HG03064 (cell line): ENCODE data around the gene TLX1.

Experiments used
- ATAC-seq: cut with Tn5 transposase; IDR thresholded peaks from one replicate; pipeline ENCODE4 v1.9.1; 2021; ENCODE audit warnings: low read depth; ENCODE audit not compliant: unreplicated experiment

Gene TLX1

DNA sequence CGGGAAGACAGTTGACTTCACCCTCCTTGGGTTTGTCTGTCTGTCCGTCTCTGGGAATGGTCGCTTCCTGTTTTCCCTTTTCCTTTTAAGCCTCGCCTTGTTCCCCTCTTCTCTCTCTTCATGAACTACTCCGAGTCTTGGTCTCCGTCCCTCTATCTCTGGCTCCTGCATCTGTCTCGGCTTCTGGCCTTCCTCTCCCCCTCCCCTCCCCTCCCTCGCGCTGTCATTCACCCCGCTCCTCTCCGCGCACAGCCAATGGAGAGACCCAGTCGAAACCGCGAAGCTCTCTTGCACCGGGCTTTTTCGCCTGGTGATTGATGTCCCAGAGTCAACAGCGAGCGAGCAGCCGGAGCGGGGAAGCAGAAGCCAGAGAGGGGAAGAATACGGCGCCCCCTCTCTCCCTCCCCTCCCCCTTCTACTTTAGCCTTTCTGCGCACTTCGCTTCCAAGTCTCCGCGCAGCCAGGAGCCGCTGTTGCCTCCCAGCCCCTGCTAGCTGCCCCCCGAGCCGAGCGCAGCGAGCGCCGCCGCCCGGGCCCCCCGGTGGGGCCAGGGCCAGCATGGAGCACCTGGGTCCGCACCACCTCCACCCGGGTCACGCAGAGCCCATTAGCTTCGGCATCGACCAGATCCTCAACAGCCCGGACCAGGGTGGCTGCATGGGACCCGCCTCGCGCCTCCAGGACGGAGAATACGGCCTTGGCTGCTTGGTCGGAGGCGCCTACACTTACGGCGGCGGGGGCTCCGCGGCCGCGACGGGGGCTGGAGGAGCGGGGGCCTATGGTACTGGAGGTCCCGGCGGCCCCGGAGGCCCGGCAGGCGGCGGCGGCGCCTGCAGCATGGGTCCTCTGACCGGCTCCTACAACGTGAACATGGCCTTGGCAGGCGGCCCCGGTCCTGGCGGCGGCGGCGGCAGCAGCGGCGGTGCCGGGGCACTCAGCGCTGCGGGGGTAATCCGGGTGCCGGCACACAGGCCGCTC is at the start of gene TLX1:
TSS of gene TLX1 (plus strand) at position 317 of the 978 bp plus-strand sequence. CDS start at position 559, 242 bp downstream.
- ATAC-seq: no peak

DNA sequence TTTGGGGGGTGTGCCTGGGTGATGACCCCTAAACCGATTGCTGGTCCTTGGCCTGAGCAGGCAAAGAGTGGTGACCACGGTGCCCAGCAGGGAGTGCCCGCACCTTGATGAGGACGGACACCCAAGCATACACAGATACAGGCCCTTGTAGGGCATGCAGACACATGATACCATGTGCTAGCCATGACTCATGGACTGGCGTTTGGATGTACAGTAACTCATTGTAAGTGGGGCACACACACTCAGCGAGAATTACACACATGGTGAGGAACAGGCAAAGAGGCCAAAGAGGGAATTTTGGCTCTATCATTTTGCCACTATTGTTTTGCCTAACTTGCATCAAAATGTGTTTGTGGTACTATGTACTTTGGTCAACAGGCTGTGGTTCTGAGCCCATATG is 45.3 kb upstream of the TLX1 start:
- no peak for ATAC-seq

DNA sequence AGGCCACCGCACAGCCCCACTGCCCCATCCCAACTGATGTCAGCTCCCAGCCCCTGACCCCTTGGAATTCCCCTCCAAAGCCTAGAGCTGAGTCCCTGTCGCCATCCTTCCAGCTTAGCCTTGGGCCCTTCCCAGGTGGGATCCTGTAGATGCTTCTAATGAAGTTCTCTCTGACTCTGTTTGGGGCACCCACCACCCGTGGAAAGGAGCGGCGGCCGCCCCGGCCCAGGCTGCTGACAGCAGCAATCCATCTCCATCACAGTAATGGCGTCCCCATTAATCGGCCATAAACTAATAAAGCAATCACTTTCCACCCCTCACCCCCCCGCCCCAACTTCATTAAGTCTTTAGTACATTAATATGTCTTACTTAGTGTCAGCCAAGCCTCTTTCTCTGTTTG is 43.7 kb upstream of the TLX1 start:
- no peak for ATAC-seq

DNA sequence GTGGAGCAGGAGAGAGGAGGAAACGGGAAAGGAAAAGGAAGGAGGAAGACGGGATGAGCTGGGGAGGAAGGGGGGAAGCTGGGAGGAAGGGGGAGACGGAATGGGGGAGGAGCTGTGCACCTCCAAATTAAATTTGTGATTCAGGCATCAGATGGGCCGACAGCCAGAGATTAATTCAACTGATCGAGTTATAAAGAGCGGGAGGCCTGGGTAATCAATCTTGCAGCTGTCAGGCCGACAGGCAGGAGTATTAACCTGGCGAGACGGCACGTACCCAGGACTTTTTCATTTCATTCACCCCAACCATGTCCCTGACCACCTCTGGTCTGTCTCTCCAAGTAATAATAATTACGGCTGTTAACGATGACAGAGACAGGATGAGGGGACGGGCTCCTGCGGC is 43.1 kb upstream of the TLX1 start:
- ATAC-seq: no peak

DNA sequence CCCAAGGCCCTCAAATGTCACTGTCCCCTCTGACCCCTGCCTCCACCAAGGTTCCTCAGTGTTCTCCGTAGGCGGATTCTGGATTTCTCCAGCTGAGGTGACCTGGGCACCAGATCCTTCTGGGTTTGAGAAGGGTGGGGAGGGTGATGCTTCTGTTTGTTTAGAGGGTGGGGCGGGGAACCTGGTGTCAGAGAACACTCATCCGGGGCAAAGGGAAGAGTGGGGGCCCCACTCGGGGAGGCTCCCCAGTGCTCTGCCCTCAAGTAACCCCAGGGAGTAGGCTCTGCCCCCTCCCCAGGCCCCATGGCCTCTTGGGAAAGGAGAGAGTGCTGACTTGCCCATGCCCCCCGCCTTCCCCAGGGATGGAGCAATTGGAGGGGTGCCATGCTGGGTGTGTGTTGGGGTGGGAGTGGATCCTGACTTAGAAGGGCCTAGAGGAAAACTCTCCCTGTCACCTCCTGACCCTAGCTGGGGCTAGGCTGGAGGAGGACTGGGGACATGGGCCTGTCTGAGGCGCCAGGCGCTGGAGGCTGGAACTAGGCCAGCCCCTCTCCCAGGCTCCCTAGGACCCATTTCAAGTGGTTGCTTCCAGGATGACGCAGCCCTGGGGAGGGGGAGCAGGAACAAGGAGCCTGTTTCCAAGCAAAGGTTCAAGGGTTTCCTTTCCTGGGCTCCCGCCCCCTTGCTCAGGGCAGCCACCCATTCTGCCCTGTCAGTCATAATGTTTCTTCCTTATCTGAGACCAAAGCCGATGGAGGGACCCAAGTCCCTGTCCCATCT is 41.4 kb upstream of the TLX1 start:
- ATAC-seq: no peak

DNA sequence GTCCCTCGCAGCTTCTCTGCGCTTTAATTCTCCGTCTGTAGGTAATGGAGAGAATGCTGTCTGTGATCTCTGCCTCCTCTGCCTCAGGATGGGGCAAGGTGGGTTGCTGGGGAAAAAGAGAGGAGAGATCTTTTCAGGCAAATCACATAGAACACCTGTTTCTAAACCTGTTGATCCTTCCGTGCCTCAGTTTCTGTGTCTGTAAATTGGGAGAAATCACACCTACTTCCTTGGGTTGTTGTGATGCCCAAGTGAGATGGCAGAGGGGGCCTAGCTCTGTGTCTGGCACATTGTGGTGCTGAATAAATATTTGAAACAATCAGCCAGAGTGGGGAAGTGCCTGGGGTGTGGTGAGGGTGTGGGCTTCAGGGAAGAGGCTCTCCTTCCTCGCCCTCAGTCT is 40.5 kb upstream of the TLX1 start:
- ATAC-seq: no peak

DNA sequence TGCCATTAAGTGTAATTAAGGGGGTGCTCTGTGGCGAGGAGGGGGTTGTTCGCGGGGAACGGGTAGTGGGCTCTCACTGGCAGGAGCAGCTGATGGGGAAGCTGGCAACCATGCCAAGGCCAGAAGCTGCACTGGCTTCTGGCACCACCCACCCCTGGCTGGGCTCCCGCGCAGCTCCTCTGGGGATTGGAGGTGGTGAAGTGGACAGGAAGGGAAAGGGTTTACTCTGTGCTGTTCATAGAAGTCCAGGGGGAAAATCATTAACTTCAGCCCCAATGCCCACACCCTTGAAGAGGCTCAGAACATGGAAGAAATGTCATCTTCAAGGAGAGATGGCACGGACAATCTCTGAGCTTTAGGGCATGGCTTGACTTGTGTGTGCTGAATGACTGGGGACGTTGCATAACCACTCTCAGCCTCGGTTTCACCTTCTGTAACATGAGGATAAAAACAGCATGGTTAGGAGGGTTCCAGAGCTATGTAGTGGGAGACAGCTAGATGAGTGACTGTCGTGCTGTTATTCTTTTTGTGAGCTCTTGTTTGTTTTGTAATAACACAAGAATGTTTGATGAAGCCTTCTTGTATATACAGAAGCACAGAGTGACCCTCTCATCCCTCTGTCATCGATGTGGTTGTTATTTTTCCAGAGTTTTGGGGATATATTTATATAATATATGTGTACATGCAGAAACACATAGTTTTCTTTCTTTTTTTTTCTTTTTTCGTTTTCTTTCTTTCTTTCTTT is 39.4 kb upstream of the TLX1 start:
- no peak for ATAC-seq

DNA sequence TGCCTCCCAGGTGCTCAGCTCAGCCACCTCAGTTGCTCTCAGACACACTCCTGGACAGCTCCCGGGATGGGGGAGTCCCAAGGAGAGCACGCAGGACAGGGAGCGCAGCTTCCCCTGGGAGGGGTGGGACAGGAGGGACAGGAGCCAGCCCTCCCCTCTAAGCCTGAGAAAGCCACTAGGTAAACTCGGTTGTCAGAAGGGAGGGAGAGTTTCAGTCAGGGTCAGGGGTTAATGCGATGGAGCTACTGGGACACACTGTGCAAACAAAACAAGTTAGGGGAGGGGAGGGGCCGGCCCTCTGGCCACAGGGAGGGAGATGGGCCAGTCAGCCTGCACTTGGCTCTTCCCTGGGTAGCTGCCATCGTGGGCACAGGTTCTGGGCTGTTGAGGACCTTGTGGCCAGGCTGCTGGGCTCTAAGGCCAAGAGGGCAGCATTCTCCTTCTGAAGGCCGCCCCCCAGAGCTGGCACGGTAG is 38.2 kb upstream of the TLX1 start:
- no peak for ATAC-seq

DNA sequence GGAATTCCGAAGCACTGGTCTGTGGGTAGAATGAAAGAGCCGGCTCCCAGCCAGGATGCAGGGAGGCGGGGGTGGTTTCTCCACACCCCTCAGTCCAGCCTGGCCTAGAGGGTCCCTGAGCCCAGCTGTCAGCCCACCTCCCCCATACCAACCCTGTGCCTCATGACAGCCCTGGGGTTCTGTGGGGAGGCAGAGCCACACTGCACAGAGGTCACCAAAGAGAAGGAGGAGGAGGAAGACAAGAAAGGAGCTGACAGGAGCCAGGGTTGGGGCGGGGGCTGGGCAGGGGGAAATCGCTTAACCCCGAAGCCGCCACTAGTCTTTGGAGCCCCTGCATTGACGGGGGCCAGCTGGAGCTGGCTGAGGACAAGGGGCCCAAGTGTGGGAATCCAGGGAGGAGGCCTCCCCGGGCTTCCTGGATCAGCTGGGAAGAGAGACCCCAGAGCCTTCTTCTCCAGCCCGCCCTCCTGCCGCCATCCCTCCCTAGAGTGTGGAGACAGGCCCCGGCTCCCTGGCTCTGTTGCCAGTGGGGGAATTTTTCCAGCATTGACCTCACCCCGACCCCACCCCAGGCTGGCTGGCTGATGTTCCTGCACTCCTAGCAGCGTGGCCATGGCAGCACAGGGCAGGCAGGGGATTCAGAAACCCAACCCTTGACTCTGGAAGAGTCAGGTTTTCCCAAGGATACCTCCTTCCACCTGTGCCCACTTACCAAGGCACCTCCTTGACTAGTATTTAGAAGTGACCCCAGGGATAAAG is 36.8 kb upstream of the TLX1 start:
- no peak for ATAC-seq

DNA sequence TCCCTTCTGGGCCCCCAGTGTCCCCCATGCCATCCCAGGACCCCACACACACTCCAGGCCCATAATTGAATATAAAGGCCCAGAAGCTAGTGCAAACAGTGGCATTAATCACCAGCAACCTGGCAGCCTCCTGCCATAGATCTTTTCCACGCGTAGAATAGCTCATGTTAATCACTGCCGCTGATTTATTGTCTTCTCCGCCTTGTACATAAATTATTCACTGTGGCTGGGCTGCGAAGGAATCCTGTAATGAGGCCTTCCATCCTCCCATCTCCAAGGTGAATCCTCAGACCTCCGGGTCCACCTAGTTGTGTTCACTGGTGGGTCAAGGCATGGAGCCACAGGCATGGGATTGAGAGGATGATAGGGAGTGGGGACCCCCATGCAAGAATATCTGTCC is 36.1 kb upstream of the TLX1 start:
- ATAC-seq: no peak

DNA sequence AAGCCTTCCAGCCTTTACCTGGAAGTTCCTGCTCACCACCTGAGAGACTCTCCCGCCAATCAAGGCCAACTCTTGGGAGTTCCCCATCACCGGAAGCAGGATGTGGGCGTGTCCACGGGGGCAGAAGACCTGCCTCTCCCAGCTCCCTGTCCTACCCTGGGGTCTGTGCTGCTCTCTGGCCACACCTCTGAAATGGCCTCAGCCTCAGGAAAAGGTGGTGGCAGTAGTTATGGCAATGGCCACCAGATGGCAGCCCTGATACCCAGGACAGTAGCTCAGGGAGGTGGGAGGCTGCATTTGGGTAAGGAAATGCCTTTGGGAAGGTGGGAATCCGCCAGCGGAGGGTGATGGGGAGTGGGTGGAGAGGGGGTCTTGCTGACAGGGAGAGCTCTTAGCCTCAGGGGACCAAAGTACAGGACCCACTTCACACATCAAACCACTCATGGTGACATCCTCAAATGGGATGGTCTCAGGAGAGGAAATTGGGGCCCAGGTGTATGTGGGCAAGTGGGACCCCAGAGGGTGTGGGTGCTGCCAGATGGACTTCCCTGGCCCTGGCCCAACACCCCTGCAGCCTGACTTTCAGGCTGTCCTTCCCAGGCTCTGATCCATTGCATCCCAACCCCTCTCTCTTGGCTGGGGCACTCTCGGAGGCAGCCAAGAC is 35.4 kb upstream of the TLX1 start:
- ATAC-seq: no peak

DNA sequence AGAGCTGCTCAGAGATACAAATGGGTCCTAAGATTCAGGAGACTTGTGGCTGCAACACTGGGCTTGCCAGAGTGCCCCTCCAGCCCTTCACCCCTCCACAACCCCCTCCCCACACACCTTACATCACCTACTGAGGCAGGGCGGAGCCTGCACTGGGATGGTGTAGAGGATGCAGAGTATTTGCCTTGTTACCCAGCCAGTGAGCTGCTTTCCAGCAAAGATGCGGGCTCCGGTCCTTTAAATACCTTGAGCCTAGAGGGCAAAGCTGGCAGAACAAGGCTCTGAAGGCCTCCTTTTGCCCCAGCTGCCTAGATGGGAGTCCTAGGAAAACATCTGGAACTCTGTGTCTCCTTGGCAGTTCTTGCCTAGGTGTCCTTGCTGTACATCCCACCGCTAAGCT is 34.7 kb upstream of the TLX1 start:
- ATAC-seq: no peak

DNA sequence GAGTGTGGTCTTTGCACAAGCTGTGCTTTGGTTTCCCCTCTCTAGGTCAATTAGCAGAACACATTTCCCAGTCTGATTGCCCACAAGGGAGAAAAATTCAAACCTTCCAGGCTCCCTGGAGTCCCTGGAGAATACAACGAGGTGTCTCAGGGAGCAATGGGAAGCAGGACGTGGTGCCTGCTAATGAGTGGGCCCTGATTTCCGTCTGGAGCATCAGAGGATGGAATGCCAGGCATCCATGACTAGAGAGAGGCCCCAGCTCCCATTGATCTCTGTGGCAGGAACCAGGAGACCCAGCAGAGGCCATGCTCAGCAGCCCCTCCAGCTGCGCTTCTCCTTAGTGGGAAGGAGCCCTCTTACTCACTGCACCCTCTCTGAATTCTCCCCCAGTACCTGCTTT is 33.2 kb upstream of the TLX1 start:
- ATAC-seq: no peak

DNA sequence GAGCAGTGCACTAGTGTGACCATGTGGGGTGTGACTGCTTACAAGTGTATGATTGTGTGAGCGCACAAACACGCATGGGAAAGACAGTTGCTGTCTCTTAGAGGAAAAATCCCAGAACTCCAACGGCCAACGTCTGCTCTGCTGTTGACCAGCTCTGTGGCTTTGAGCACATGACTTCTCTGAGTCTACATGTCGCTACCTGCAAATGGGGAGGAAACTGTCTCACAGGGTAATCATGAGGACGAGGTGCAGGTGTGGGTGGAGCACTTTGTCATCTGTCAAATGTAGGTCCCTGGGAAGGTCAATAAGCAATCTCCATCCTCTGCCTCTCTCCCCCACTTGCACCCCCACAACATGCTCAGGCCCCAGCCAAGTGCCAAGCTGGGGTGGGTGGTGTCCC is 31.2 kb upstream of the TLX1 start:
- ATAC-seq: no peak

DNA sequence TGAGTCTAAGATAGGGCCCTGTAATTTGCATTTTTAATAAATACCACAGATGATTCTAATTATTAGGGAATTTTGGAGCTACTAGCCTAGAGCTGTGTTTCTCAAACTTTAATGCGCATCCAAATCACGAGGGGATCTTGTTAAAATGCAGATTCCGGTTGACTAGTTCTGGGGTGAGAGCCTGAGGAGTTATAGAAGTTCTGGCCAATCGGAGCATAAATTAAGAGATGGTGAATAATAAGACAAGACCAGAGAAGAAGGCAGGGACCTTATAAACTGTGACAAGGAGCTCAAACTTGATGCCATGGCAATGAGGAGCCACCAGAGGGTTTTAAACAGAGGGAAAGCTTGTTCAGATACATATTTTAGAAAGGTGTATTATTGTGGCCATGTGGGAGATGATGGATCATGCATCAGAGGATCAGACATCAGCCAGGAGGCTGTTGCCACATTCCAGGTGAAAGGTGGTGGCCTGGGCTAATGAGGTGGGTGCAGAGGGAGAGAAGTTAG is 29.7 kb upstream of the TLX1 start:
- ATAC-seq: no peak

DNA sequence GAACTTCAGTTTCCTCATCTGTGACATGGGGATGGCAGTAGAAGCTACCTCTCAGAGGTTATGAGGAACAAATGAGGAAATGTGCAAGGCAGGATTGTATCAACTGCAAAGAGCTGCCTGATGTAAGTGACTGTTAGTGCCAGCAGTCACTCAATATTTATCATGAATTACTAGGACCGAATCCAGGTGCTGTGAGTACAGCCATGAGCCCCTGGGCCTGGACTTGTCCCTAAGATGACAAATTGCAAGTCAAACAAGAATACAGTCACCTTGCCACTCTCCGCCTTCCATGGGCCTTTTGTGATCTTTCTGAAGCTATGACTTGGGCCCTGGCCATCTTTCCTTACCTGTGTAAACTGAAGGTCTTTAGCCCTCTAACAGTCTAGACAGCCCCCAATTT is 27.7 kb upstream of the TLX1 start:
- no peak for ATAC-seq

DNA sequence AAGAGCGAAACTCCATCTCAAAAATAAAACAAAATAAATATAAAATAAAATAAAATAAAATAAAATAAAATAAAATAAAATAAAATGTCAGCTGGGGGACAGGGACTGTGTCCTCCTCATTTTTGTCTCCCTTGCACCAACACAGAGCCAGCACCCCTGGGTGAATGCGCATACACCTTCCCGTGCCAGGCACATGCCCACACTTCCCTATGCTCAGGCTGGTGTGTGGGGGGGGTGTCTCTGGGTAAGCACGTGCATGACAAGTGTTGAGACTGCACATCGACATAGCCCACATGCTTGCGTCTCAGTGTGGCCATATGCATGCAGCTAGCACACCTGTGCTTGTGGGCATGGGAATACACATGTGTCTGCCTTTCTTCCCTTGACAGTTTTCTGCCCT is 24.7 kb upstream of the TLX1 start:
- no peak for ATAC-seq

DNA sequence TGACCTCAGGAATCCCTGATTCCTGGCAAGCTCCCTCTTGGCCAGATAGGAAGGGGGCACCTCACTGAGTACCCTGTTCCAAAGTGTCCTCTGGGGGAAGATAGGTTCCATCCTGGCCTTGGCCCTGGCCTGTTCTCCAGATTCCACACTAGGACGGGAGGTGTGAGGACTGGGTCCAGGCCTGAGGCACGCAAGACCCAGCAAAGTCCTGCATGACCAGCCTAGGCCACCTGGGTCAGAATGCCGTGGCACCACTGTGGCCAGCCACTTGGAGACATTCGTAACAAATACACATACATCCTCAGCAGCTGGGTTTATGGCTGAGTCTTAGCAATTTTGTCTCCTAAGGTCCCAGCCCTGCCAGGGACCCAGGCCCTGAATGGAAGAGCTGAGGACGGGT is 23.3 kb upstream of the TLX1 start:
- ATAC-seq: no peak

DNA sequence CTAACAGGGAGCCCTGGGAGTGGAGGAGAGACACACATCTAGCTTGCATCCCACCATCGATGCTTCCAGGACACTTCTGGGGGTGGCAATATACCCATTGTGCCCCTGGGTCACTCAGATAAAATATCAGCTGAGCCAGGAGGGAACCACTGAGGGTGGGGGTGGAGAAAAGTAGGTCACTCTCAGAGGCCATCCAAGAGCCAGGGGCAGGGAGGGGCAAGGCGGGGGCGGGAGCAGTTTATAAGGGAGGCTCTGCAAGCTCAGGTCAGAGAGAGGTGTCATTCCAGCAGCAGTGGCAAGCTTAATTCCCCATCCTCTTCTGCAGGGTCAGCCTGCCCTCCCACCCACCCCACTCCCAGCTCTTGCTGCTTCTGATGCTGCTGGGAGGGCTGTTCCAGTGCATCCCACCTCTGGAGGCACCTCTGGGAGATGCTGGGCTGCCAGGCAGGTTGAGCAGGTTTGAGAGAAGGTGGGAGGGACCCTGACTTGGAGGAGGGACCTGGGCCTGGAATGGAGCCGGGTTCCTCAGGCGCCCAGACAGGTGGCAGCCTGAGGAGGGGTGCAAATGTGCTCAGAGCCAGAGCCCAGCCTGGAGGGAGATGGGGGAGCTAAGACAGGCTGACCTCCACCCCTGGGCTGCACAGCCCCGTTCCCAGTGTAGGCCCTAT is 20.1 kb upstream of the TLX1 start:
- no peak for ATAC-seq
